Stimulated activated CD4-positive, alpha-beta T cell treated with anti-CD3 and anti-CD28 coated beads, Interleukin-15, amount 100 ng/mL, for 1 hour (primary cell): Measurements from ENCODE around the gene ARHGAP18.

Experiments used
- DNase-seq, 2 donors: peaks; one replicate each; pipeline ENCODE4 v3.0.0-alpha.2; 2020; ENCODE audit warnings: low read depth in 1 of 2, low spot score in 1 of 2

Gene ARHGAP18

GRCh38 chr6:129546702-129547101 is 163.3 kb downstream of the ARHGAP18 start:
- DNase-seq, result no peak

- no peak for DNase-seq
Measured at GRCh38 chr6:129544892-129545612, 164.9 kb downstream of the ARHGAP18 start.

- no peak for DNase-seq
Measured at GRCh38 chr6:129543981-129544380, 166.0 kb downstream of the ARHGAP18 start.

GRCh38 chr6:129542705-129543104 is 167.3 kb downstream of the ARHGAP18 start:
- no peak for DNase-seq

GRCh38 chr6:129539032-129539431 is 170.9 kb downstream of the ARHGAP18 start:
- no peak for DNase-seq

- no peak for DNase-seq
Measured at GRCh38 chr6:129536271-129536670, 173.7 kb downstream of the ARHGAP18 start.

- no peak for DNase-seq
Measured at GRCh38 chr6:129534926-129535325, 175.1 kb downstream of the ARHGAP18 start.
